HepG2 (cell line): Measurements from ENCODE around the gene SCAF4. TPM values are rescaled to one million over a fixed set of nuclear protein-coding genes. Genes with fewer than 3 reads are reported as not detected.
A peak's percentile ranks its signal among the peaks of the same experiment; 100 is the strongest.

Experiments
- AGO1 ChIP-seq: fragments of 200-400 bp; formaldehyde crosslinking; IDR thresholded peaks from 2 replicates; pipeline ENCODE4 v1.6.1; 2017; ENCODE audit warnings: mild to moderate bottlenecking, low read depth, low read length, moderate library complexity; ENCODE audit not compliant: poor library complexity, severe bottlenecking
- ATF2 ChIP-seq: sonication (generic); formaldehyde crosslinking; IDR thresholded peaks from 2 replicates; pipeline ENCODE4 v1.4.0; 2020; ENCODE audit warnings: missing genetic modification reagents
- POGZ ChIP-seq: sonication (generic); formaldehyde crosslinking; IDR thresholded peaks from 2 replicates; pipeline ENCODE4 v1.4.0; 2020; ENCODE audit warnings: mild to moderate bottlenecking, missing genetic modification reagents
- SYNCRIP ChIP-seq: fragments of 200-400 bp; formaldehyde crosslinking; IDR thresholded peaks from 2 replicates; pipeline ENCODE4 v1.6.1; 2018; ENCODE audit warnings: mild to moderate bottlenecking, low read depth, low read length; ENCODE audit not compliant: insufficient read depth
- TCF7L2 ChIP-seq: IDR thresholded peaks from 2 replicates; pipeline ENCODE4 v1.6.1; 2011; ENCODE audit warnings: mild to moderate bottlenecking, low read depth, low read length, moderate library complexity
- USF2 ChIP-seq, 2 experiments: sonication (generic) in 1 of 2; formaldehyde crosslinking in 1 of 2; IDR thresholded peaks; 2 replicates each; pipeline versions ENCODE4 v1.5.1 to v1.6.1; 2011 to 2020; ENCODE audit warnings: borderline replicate concordance in 1 of 2, low read depth in 1 of 2, low read length in 1 of 2, mild to moderate bottlenecking in 1 of 2, missing genetic modification reagents in 1 of 2, moderate library complexity in 1 of 2
- ZNF570 ChIP-seq: sonication (generic); formaldehyde crosslinking; IDR thresholded peaks from 2 replicates; pipeline ENCODE4 v1.4.0; 2020; ENCODE audit warnings: mild to moderate bottlenecking, missing genetic modification reagents, borderline replicate concordance
- ZSCAN25 ChIP-seq: sonication (generic); formaldehyde crosslinking; IDR thresholded peaks from 2 replicates; pipeline ENCODE4 v1.8.0; 2022; ENCODE audit warnings: mild to moderate bottlenecking, missing genetic modification reagents
- polyA plus RNA-seq, 8 experiments: library from polyadenylated mRNA; depleted of rRNA in 3 of 8; stranded (reverse) in 7 of 8; unstranded in 1 of 8; fragments of >200 nt; fragmentation: Illumina TruSeq in 4 of 8; extraction: Trizol in 4 of 8; gene quantifications; 2 replicates each; pipeline versions ENCODE4 v1.2.1 to v1.2.3, GENCODE V29; 2011 to 2016; ENCODE audit warnings: low read depth in 4 of 8, missing spikeins in 1 of 8, mixed read lengths in 1 of 8; ENCODE audit not compliant: insufficient read depth in 1 of 8
- total RNA-seq, 5 experiments: library from RNA; depleted of rRNA; stranded (reverse); fragments of >200 nt; fragmentation: Illumina TruSeq; extraction: Trizol; gene quantifications; 2 replicates each; pipeline ENCODE4 v1.2.3, GENCODE V29; 2016; ENCODE audit warnings: low read depth in 1 of 5
- TF ChIP-seq, protein P1 (sequence below): sonication (generic); formaldehyde crosslinking; IDR thresholded peaks from 2 replicates; pipeline ENCODE4 v1.4.0; 2020; ENCODE audit warnings: missing genetic modification reagents
- TF ChIP-seq, protein P2 (sequence below): sonication (generic); formaldehyde crosslinking; IDR thresholded peaks from 2 replicates; pipeline ENCODE4 v1.4.0; 2020; ENCODE audit warnings: missing genetic modification reagents

SCAF4 gene
- total and polyA plus RNA-seq, 2 of the 13 experiments (the other 11 are each of a cell fraction or from before 2014, with no cell fraction given): 9.1 to 11.5 TPM

DNA sequence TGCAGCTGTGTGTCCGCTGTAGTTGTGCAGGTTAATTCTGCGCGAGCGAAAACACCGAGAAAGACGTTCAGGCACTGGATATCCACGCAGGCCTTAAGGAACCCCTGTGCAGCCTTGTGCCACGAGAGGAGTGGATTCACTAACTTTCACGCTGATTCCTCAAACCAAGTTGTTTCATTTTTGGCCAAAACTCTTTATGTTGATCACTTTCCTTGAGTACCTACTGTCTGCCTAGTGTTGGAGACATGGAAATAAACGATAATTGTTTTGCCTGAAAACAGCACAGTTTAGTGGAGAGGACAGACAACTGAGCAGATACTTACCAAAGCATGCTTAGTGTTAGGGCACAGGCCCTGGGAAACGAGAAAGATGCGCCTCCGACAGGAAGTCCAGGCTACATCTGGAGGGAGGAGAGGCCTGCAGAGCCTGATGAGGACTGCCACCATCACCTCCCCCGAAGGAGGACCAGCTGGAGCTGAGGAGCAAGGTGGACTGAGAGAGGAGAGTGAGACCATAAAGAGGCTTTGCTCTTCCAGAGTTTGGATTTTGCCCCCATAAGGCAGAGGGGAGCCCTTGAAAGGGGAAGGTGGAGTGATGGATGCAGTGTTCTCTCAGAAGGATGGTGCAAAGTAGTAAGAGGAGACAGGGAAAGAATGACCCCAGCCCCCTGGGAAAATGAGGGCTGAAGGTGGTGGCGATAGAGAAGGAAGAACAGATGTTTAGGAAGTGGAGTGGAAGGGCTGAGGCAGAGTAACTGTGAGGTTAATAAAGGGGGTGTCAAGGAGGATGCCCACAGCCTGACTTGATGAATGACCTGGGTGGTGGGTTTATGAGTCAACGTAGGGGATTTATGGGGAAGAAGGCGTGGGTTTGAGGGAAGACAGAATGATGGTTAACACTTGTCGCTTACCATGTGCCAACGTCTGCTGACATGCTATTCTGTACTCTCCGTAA, 956 bp upstream of the SCAF4 start (continued):
- TF ChIP-seq, protein P1, sequence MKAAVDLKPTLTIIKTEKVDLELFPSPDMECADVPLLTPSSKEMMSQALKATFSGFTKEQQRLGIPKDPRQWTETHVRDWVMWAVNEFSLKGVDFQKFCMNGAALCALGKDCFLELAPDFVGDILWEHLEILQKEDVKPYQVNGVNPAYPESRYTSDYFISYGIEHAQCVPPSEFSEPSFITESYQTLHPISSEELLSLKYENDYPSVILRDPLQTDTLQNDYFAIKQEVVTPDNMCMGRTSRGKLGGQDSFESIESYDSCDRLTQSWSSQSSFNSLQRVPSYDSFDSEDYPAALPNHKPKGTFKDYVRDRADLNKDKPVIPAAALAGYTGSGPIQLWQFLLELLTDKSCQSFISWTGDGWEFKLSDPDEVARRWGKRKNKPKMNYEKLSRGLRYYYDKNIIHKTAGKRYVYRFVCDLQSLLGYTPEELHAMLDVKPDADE (CRISPR knock-in tag): no peak
- TF ChIP-seq TCF7L2: no peak
- TF ChIP-seq ZSCAN25 (CRISPR knock-in tag): peak; percentile 9; the same call in 1 of the 2 replicates
- peak; percentile 29 for TF ChIP-seq POGZ (CRISPR knock-in tag)
- TF ChIP-seq ZNF570 (CRISPR knock-in tag): no peak
- no peak for TF ChIP-seq ATF2 (CRISPR knock-in tag)
- TF ChIP-seq USF2 (IDR thresholded peaks at IDR 0.05; ENCODE audit: low read depth, low read length): no peak
- TF ChIP-seq USF2 (CRISPR knock-in tag; IDR thresholded peaks at IDR 0.05; ENCODE audit: borderline replicate concordance): no peak
- no peak for TF ChIP-seq AGO1
- TF ChIP-seq, protein P2, sequence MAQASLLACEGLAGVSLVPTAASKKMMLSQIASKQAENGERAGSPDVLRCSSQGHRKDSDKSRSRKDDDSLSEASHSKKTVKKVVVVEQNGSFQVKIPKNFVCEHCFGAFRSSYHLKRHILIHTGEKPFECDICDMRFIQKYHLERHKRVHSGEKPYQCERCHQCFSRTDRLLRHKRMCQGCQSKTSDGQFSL (CRISPR knock-in tag): no peak
- no peak for TF ChIP-seq SYNCRIP
